Activated gamma-delta T cell (primary cell): ENCODE data around the gene TTLL5.
"Not testable (repeated sequence)": the region's sequence is repeated elsewhere in the genome, so short reads cannot be mapped to it uniquely, and the experiment has no call there.

ENCODE experiments used
- DNase-seq: peaks from one replicate; lab custom pipeline; 2025; lab: John Stamatoyannopoulos, UW

The TTLL5 gene

GRCh38 chr14:75915045-75915444, 254.0 kb downstream of the TTLL5 start:
- no peak for DNase-seq

DNA sequence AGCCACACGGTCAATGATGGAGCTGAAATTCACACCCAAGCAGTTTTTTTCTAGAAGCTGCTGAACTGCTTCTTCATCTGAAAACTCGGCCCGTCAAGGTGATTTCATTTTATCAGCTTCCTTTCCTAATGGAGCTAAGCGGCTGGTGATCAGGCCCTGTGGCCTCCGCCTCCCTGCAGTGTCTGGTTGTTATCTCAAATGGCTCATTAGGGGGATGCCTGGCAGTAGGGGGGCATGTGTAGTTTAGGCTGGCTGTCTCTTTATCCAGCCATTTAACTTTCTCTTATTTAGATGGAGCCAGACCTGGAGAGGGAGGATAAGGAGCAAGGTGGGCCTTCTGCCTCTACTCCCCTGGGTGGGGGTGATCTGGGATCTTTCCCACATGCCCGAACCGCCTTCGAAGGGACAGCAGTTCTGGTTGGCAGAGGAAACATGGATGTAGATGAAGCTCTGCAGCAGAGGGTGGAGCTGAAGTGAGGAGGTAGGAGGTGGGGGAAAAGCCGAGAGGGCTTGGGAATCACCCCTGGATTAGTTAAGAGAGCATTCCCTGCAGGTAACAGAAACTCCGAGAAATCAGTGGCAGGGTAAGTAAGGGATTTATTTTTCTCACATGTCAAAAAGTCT, 256.4 kb downstream of the TTLL5 start:
- no peak for DNase-seq

- DNase-seq, result no peak
Observed at GRCh38 chr14:75917946-75918335, 256.9 kb downstream of the TTLL5 start.

DNA sequence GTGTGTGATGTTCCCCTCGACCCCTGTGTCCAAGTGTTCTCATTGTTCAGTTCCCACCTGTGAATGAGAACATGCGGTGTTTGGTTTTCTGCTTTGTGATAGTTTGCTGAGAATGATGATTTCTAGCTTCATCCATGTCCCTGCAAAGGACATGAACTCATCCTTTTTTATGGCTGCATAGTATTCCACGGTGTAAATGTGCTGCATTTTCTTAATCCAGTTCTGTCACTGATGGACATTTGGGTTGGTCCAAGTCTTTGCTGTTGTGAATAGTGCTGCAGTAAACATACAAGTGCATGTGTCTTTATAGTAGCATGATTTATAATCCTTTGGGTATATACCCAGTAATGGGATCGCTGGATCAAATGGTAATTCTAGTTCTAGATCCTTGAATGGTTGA, 259.4 kb downstream of the TTLL5 start:
- DNase-seq, result not testable (repeated sequence)

GRCh38 chr14:75925141-75925840, 264.2 kb downstream of the TTLL5 start:
- not testable (repeated sequence) for DNase-seq

- no peak for DNase-seq
Observed at GRCh38 chr14:75926431-75927115, 265.5 kb downstream of the TTLL5 start.

- no peak for DNase-seq
Observed at GRCh38 chr14:75927564-75928087, 266.6 kb downstream of the TTLL5 start.

- no peak for DNase-seq
Observed at GRCh38 chr14:75928690-75929181, 267.7 kb downstream of the TTLL5 start.

DNA sequence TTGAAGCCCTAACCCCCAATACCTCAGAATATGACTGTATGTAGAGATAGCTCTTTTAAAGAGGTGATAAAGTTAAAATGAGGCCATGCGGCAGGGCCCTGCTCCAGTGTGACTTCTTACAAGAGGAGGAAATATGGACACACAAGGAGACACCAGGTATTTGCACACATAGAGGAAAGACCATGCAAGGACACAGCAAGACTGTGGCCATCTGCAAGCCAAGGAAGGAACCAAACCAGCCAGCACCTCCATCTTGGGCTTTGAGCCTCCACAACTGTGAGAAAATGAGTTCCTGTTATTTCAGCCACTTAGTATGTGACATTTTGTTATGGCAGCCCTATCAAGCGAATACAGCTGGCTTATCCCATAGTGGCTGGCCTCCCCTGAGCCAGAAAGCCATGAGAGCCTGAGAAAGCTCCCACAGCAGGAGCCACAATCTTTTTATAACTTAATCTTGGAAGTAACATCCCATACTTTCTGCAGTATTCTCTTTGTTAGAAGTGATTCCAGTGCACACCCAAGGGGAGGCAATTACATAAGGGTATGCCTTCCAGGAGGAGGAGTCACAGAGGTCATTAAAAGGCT, 272.8 kb downstream of the TTLL5 start:
- no peak for DNase-seq

- no peak for DNase-seq
Observed at GRCh38 chr14:75934998-75935628, 274.1 kb downstream of the TTLL5 start.

DNA sequence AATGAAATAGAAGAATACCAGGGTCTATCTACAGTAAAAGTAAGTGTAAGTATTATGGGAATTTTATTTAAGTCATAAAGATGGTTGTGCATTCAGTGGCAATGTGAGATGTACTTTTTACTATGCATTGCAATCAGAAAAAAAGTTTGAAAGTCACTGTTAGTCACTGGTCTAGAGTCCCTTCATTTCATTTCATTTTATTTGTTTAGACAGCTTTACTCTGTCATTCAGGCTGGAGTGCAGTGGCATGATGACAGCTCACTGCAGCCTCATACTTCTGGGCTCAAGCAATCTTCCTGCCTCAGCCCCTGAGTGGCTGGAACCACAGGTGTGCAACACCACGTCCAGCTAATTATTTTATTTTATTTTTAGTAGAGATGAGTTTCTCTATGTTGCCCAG, 278.2 kb downstream of the TTLL5 start:
- DNase-seq, result no peak

DNA sequence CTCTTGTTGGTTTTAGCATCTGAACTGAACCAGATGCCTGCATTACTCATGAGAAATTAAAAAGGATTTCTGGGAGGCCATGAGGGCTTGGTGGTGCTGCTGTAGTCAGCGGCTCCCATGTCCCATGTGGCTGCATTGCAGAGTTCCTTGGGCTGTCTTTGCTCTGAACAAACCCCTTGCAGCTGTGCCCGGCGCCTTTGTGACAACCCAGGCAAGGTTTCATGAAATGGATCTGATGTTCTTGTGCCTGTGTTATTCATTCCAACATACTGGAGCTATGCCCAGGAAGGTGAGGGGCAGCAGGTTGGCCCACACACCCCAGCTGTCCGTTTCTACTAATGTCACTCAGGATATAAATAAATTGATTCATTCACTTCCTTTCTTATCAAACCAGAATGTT, 280.0 kb downstream of the TTLL5 start:
- DNase-seq, result no peak

DNA sequence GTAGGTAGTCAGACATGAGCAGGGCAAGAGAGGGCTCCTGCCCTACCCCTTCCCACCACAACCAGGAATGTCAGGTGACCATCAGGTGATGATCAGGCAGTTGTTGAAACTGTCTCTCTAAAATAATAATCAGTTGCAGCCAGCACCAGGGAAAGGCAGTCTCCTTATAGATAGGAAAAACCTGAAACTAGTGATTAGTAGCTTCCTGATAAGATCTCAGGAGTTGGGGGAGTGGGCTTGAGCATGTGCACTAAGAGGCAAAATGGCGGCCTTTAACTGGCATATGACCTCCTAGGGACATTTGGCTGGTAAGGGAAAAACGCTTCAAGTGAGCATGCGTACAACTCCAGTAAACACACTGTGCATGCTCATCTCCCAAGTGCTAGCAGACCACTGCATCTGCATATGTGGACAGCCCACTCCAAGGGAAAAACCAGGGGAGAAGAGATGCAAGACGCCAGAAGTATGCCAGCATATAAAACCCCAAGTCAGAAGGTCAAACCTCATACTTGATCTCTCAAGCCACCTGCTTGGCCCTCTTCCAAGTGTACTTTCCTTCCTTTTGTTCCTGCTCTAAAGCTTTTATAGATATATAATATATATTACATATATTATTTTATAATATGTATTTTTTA, 283.7 kb downstream of the TTLL5 start:
- DNase-seq, result no peak

- no peak for DNase-seq
Observed at GRCh38 chr14:75946785-75947184, 285.7 kb downstream of the TTLL5 start.

DNA sequence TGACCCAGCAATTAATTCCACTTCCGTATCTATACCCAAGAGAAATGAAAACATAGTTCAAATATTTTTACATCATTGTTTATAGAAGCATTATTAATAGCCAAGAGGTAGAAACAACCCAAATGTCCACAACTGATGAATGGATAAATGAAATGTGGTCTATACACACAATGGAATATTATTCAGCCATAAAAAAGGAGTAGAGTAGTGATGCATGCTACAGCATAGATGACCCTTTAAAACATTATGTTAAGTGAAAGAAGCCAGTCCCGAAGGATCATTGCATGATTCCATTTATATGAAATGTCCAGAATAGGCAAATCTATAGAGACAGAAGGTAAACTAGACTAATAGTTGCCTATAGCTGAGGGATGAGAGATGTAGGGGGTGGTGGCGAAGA, 291.4 kb downstream of the TTLL5 start:
- no peak for DNase-seq

DNA sequence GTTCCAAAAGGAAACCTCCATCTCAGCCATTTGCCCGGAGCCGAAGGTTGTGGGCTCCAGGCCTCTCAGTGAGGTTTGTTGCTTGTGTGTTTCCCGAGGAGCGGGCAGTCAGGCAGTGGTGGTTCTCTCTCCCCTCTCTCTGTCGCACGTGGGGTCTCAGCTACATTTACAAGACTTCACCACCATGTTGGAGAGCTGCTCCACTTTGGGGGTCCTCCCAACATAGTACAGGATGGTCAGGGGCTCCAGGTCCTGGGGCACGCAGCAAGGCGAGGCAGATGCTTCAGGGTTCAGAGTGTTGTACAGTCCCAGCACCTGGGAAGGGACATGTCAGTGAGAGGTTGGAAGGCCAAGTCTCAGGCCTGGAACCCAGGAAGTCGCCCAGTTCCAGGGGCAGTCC, 298.0 kb downstream of the TTLL5 start:
- no peak for DNase-seq

DNA sequence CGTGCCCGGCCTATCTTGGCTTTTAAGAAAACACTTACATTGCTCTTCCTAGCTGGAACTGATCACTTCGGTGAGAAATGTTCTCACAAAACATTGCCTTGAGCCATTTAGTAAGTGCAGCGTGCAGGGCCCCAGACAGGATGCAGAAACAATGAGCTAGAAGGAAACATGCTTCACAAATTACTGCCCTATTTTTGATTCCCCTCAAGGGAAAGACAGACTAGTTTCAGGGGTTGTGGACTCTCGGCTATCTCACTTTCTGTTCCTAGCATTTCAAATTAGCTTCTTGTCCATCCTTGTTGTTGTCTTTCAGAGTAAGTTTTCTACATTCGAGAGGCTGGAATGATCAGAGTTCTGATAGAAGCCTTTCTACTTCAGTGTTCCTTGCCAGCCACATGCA, 299.2 kb downstream of the TTLL5 start:
- DNase-seq, result no peak

DNA sequence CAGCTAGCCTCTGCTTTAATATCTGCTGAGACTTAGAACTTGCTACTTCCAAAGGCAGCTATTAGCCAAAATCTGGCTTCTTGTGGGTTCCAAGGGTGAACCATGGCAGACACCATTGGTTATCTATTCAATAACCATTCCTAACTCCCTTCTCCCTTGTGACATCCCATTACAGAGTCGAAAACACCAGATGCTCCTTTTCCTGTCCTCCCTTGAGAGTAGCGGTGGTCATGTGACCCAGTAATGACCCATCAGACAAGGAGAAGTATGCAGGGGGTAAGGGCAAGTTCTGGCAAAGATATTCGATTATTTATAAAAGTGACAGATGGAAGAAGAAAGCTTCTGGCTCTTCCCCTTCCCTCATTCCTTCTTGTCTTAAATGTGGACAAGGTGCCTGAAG, 300.6 kb downstream of the TTLL5 start:
- no peak for DNase-seq

DNA sequence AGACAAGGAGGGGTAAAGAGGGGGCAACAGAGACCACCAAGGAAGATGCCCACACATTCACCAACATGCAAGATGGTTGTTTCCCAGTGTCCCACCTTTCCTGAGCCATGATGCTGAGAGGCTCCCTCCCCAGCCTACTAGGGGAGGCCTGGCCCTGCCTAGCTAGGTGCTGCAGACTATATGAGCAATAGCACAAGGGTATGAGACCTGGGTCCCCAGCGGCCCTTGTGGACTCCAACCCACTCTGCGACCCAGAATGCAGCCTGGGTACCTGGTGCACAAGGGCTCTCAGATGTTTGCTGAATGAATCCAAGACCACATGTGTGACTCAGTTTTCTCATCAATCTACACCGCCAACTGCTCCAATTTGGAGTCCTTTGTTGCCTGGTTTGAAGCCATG, 306.8 kb downstream of the TTLL5 start:
- DNase-seq, result no peak

DNA sequence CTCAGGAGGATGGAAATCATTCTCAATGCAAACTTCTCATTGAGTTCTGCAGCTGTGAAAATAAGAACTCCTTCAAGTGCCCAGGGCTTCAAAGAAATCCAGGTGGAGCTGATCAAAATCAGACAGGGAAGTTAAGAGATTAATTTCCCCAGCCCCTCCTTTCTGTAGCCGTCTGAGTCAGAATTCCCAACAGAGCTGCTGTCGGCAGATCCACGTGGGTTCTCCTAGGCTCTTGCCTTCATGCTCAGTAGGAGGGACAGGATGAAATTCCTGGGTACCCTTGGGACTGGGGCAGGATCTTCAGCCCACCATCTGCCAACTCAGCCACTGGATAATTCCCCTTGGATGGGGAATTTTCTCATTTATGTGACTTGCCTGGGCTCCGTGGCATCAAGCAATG, 307.4 kb downstream of the TTLL5 start:
- DNase-seq, result no peak

- no peak for DNase-seq
Observed at GRCh38 chr14:75969126-75969525, 308.1 kb downstream of the TTLL5 start.

DNA sequence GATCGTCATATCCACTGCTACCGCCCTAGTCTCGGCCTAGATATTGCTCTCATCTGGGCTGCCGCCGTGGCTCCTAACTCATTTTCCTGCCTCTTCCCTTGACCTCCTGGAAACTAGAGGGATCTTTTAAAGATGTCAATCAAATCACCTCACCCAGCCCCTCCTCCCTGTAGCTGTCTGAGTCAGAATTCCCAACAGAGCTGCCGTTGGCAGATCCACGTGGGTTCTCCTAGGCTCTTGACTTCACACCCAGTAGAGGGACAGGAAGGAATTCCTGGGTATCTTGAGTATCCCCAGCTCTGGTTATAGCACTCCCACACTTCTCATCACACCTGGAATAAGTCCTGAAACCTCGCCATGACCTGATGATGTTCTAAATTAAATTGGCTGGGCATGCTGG, 308.8 kb downstream of the TTLL5 start:
- no peak for DNase-seq
